GM19240 (cell line): Measurements from ENCODE around the gene GPR176.
"Not testable (repeated sequence)": the region's sequence is repeated elsewhere in the genome, so short reads cannot be mapped to it uniquely, and the experiment has no call there.

Experiments used
- DNase-seq: peaks from one replicate; pipeline ENCODE4 v3.0.0; 2011; ENCODE audit warnings: low spot score; ENCODE audit not compliant: insufficient read length

Gene GPR176

GRCh38 chr15:39936681-39937080 lies 16.6 kb upstream of the GPR176 start:
- DNase-seq, result no peak

DNA sequence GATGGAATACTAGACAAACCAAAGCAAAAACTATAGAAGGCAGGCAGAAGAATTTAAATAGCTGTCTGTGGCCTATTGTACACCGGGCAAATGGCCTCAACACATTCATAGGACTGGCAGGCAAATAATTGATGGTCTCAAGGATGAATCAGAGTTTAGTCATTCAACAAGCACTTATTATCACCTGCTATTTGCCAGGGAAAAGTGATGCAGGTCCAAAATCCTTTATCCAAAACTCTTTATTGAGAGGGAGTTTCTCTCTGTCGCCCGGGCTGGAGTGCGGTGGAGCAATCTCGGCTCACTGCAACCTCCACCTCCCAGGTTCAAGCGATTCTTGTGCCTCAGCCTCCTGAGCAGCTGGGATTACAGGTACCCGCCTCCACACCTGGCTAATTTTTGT lies 16.1 kb upstream of the GPR176 start:
- DNase-seq, result no peak

DNA sequence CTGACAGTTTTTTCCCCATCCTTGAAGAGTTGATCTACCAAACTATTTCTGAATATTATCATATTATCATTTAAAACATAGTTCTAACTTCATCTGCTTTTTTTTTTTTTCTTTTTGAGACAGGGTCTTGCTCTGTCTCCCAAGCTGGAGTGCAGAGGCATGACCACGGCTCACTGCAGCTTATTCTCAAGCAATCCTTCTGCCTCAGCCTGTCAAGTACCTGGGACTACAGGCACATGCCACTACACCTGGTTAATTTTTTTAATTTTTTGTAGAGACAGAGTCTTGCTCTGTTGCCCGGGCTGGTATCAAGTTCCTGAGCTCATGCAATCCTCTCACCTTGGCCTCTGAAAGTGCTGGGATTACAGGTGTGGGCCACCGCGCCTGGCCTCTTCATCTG lies 15.2 kb upstream of the GPR176 start:
- no peak for DNase-seq

GRCh38 chr15:39934397-39935071 lies 14.5 kb upstream of the GPR176 start:
- DNase-seq, result no peak

GRCh38 chr15:39931615-39932014 lies 11.5 kb upstream of the GPR176 start:
- no peak for DNase-seq

- no peak for DNase-seq
These were observed 6.5 kb upstream of the GPR176 start for GRCh38 chr15:39926526-39926925.

DNA sequence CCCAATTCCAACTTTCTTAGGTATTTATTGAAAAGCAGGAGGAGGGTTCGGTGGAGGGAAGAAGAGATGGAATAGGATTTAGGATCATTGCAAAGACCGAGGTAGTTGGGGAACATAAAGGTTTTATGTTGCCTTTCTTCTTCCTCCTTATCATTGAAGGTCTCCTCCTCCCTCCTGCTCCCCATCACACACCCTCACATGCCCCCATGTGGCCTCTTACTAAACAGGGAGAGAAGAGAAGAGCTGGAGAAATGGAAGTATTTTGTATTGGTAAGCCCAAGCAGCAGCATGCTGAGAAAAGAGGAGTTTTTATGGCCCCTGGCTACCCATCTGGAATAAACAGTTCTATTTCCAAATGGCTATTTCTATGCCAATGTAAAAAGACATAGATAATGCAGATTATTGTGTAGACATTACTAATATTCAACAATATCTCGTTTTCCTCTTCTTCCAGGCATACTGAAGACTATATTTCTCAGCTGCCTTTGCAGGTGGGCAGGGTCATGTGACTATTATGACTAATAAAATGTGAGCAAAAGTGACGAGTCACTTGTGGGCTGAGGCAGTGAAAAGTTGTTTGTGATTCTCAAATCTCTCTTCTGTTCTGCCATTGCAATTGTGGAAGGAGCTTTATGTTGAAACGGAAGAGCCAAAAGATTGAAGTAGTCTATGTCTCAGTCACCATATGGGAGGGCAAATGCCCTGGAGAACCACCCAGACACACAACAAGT lies 5.2 kb upstream of the GPR176 start:
- DNase-seq, result no peak

- DNase-seq, result no peak
These were observed 4.4 kb upstream of the GPR176 start for GRCh38 chr15:39924437-39924836.

GRCh38 chr15:39922462-39923092 lies 2.5 kb upstream of the GPR176 start:
- DNase-seq, result no peak

GRCh38 chr15:39921274-39921638 lies 1.2 kb upstream of the GPR176 start:
- no peak for DNase-seq

GRCh38 chr15:39920510-39921273 lies 626 bp upstream of the GPR176 start:
- DNase-seq, result peak; percentile 62

DNA sequence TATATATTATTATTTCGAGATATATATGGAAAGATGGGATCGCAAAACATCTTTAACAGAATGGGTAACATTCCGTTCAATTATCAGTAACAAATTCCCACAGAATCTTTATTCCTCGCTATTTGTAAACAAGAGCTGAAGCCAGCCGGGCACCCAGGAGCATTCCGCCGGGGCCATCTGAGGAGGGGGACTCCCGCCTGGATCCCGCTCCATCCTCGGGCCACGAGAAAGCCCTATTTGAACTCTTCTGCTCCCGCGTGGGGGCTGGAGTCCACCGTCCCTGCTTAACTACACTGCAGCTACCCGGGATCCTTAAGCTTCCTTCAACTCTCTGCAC lies 687 bp downstream of the GPR176 start:
- no peak for DNase-seq

- DNase-seq, result no peak
These were observed 1.2 kb downstream of the GPR176 start for GRCh38 chr15:39918688-39919385.

GRCh38 chr15:39914977-39915376 lies 5.1 kb downstream of the GPR176 start:
- DNase-seq, result no peak

DNA sequence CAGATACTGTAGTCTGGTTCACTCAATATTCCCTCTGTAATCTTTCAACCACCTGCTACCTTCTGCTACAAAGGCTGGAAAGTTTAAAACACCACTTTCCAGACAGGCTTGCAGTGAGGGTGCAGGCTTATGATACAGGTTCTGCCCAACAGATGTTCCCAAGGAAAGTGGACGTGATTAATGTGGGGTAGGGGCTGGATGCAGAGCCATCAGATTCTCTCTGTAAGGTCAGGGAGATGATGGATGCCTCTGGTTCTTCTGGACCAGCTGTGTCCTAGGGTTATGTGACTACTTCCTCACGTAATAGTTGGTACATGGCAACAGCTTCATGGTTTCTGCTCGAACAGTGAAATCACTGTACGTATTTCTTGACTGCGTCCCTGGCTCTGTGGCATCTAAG lies 11.1 kb downstream of the GPR176 start:
- DNase-seq, result no peak

DNA sequence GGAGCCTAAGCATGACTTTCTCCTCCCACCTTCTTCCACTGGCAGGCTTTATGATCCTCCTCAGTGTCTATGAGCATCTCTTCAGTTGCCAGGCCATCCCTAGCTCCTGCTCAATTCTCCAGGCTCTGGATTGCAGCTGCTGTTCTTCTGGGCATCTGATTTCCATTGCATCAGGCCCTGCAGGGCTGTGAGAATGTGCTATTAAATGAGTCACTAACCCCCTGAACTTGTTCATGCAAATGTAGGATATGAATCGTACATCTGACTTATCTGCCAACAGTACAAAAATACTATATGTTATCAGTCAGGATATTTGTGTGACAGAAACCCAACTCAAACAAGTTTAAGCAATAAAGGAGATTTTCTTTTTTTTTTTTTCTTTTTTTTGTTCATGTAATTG lies 11.9 kb downstream of the GPR176 start:
- DNase-seq, result no peak

DNA sequence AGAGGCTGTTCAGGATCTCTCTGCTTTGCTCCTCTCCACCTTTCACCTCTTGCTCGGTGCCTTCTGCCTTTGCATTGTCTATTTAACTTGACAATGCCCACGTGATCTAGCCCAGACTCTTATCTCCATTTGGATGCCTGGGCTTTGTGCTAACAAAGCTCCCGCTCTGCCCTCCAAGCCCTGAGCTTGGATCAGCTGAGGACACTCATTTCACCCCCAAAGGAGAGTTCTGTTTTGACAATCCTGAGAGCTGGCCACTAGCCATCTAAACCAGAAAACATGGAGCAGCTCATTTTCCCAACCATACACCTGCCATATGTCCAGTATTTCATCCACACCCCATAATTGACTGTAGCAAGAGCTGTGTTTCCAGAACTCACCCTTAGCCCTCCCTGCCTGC lies 12.8 kb downstream of the GPR176 start:
- no peak for DNase-seq

GRCh38 chr15:39904115-39904514 lies 16.0 kb downstream of the GPR176 start:
- DNase-seq, result no peak

DNA sequence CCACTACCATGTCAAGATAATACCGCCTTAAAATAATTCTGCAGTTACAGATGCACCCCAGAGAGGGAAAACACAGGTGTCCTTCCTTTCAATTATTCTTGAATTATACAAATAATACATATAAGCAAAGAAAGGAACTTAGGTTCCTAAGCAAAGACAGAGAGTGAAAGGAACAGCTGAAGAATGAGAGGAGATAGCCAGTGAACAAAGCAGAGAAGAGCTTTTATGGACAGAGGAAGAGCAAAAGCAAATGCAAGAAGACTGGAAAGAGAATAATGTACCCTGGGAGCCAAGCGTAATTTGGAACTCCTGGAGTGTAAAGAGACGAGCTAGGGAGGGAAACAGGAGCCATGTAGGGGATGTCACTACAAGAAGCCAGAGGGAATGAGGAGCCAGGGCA lies 21.7 kb downstream of the GPR176 start:
- DNase-seq, result no peak

DNA sequence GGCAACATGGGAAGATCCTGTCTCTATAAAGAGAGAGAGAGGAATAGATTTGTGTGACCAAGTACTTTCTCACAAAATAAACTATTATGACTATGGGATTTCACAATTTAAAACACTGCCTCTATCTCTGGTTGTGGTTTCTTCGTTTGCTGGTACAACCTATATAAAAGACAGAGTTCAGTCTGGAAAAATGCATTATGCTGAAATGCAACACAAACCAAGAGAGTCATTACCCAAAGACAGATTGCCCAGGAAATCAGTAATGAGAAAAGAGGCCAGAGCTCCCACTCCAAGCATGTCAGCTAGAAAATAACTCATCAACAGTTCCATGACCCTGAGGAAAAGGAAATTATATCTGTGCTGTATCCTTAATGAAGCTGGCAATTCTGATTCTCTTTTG lies 23.2 kb downstream of the GPR176 start:
- DNase-seq, result no peak

DNA sequence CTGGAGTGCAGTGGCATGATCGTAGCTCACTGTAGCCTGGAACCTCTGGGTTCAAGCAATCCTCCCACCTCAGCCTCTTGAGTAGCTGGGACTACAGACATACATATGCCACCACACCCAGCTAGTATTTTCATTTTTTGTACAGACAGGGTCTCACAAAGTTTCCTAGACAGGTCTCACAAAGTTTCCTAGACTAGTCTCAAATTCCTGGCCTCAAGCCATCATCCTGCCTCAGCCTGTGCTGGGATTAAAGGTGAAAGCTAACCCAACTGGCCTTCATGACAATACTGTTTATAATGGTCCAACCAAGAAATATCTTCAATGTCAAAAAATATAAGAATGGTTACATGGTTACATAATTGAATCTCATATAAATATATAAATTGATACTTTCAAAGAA lies 24.0 kb downstream of the GPR176 start:
- DNase-seq, result no peak

GRCh38 chr15:39893051-39893450 lies 27.0 kb downstream of the GPR176 start:
- not testable (repeated sequence) for DNase-seq
